KOPT-K1 (cell line): ENCODE data around the gene STMP1.

Source experiments
- H3K27ac ChIP-seq: fragments of 200-600 bp; sonication (generic); 2 replicates; pipeline ENCODE4 v1.5.1; 2016; ENCODE audit warnings: antibody characterized with exemption, mild to moderate bottlenecking, low read depth, low read length; ENCODE audit not compliant: poor library complexity, severe bottlenecking
- H3K36me3 ChIP-seq: fragments of 200-600 bp; sonication (generic); 2 replicates; pipeline ENCODE4 v1.5.1; 2017; ENCODE audit warnings: antibody characterized with exemption, mild to moderate bottlenecking, low read length, moderate library complexity; ENCODE audit not compliant: insufficient read depth
- H3K9me3 ChIP-seq: fragments of 200-600 bp; sonication (generic); 2 replicates; pipeline ENCODE4 v1.5.1; 2017; ENCODE audit warnings: antibody characterized with exemption, low read length, mild to moderate bottlenecking; ENCODE audit not compliant: insufficient read depth, poor library complexity, severe bottlenecking

STMP1 gene

DNA sequence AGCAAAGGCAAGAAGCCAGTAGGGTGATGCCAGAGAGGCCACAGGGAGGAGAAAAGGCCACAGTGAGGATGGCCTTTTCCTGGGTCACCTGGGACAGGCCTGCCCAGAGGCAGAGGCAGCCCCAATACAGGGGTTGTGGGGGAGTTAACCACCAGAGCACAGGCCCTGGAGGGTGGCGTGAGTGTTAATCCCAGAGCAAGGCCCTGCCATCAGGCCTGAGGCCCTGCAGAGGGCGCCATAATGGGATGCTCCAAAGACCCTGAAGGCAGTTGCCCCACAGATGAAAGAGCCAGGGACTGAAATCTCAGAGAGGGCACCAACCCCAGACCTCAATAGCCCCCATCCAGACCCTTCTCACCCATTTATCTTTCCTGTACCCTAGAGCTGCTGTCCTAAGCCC, 41.8 kb downstream of the STMP1 start:
- Histone ChIP-seq H3K9me3 (no peaks in the 10 kb centered on the region), H3K36me3 (no peaks in the 10 kb centered on the region), H3K27ac (no peak overlapping the region)

DNA sequence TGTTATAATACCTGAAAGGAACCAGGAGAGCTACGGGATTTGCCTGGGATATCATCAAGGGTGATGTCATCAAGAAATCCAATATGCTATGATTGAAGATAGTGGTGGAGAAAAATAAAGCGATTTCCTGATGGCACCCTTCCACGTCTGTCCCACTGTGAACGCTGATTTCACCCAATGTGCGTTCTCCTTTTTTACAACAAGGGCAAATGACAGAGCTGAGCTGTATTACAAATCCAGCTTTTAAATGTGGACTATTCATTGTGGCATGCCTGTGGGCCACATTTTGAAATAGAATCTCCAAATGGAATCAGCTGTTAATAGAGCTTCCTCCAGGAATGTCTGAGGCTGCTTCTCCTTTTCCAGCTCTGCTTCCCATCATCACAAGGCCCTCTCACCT, 42.4 kb downstream of the STMP1 start:
- Histone ChIP-seq H3K36me3 (no peaks in the 10 kb centered on the region), H3K27ac (no peak overlapping the region), H3K9me3 (no peaks in the 10 kb centered on the region)

DNA sequence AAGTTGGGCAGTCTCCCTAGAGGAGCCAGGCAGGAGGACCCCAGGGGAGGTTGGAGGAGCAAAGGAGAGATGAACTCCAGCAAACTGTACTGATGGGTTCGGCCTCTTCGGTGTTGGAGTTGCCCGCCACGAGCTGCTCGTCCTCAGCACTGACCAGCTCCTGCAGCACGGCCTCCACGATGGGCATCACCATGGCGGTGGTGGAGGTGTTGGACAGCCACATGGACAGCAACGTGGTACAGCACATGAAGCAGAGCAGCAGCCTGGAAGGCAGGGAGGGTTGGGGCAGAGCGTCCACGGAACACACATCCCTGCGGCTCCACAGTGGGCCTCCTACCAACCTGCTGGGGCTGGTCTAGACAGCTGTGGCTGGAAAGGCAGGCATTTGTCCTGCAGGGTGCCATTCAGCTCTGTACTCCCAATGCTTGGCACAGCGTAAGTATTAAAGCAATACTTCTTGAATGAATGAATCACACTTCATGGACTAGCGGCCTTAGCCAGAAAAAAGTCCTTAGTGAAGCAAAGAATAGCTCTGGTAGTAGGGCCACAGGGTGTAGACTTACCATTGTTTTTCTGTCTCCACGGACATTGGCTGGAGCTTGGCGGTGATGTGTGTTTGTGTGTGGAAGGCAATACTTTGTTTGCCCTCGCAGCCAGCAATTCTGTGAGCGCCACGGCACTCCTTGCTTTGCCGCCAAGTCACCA, 43.9 kb downstream of the STMP1 start:
- Histone ChIP-seq H3K36me3 (no peaks in the 10 kb centered on the region), H3K27ac (no peak overlapping the region), H3K9me3 (no peaks in the 10 kb centered on the region)

DNA sequence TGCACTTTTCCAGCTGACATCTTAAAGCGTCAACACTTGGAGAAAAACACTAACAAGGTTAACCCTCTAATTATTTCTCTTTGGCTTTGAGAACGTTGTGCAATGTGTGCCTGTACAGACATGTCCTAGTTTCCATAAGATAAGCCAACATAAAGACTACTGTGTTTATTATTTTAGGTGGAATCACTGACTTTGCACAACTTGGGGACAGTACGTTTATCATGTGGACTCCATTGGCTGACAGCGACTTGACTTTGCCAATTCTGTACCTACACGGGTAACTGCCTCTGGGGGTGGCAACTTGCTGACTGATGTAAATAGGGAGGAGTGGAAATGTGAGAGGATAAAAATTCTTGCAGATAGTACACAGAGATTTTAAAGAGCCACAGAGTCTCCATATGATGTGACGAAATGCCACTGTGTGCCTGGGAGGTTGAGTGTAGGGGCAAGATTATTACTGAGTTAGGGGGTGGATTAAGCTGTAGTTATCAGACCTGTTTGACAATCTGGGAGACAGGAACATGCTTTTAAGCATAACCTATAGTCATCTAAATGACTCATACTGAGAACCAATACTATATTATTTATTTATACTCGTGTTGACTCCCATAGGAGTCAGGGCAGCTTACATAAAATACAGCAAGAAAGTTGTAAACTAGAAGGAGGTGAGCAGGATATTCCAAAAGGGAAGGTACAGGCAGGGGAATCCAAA, 44.7 kb downstream of the STMP1 start:
- Histone ChIP-seq H3K9me3 (no peaks in the 10 kb centered on the region), H3K36me3 (no peaks in the 10 kb centered on the region), H3K27ac (no peak overlapping the region)

DNA sequence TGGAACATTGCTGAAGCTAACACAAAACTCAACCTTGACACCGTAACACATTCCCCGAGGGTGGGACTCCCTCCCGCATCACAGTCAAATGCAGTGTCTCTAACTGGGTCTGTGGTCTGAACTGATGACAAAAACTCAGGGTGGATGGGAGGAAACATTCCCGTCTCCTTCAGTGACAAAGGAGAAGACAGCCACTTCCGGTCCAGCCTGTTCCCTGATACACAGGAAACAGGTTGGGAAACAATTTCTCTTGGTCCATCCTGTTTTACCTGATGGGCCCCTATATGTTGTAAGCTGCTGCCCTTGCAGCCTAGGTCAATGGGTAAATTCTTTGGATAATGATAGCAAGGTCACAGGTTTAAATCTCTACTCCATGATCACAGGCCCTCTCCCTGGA, 45.3 kb downstream of the STMP1 start:
- Histone ChIP-seq H3K9me3 (no peaks in the 10 kb centered on the region), H3K27ac (no peak overlapping the region), H3K36me3 (no peaks in the 10 kb centered on the region)

DNA sequence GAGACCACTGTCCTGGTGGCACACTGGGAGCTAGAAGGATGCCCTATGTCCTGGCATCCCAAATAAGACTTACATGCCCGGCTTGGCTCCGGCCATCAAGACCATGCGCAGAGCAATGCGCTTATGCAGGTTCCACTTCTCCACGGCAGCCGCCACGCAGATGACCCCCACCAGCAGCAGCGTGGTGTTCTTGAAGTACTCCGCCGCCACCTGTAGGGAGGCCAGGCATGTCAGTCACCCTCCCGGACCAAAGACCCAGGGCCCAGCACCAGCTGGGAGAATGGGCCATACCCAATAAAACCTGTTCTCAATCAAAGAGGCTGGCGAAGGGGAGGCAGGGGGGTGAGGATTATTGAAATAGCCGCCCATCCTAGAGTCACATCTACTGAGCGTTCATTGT, 45.7 kb downstream of the STMP1 start:
- no peaks in the 10 kb centered on the region for H3K9me3 ChIP-seq
- H3K36me3 ChIP-seq, result no peaks in the 10 kb centered on the region
- H3K27ac ChIP-seq, result no peak overlapping the region

DNA sequence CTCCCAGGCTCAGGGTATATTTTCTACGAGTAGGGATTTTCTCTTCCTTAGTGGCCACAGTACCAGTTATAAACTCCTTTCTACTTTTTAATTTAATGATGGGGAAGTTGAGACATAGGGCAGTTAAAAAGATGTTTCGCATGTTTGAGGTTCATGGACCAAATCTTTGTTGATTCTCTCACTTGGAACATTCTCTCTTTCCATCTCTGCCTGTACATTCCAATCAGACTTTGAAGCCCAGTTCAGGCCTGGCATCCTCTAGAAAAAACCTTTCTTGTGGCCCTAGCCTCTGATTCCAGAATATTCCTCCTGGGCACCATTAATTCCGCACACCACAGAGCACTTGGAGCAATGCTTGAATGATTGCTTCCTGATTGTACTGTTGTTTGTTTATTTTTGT, 47.2 kb downstream of the STMP1 start:
- Histone ChIP-seq H3K27ac (no peak overlapping the region), H3K36me3 (no peaks in the 10 kb centered on the region), H3K9me3 (no peaks in the 10 kb centered on the region)

DNA sequence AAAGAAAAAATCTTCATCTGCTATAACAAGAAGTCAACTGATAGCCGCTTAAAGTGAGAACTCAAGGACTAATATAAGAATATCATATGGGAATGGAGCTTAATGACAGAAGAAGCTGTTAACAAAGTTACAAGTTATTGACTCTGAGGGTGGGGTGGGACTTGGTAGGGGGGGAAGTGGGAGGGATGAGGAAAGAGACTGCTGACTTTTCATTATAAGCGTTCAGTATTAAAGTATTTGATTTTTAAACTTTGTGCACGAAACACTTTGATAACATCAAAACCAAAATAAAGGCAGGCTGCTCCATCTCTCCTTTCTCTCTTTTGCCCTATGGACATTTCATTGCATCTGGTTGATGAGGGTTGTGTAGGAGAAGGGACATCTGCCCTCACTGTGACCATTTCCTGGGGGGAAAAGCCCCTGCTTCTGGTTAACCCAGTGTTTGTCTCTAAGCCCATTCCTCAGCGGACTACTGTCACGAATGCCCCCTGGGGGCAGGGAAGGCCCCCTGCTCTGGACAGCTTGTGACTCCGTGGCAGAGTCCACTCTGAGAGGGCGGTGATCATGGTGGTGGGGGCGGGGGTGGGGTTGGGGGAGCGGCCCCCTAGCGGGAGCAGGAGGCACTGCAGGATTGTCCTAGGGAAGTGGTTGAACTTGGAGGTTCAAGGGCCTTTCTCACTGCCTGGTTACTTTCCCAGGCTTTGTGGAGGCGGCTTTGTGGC, 48.3 kb downstream of the STMP1 start:
- Histone ChIP-seq H3K27ac (no peak overlapping the region), H3K9me3 (no peaks in the 10 kb centered on the region), H3K36me3 (no peaks in the 10 kb centered on the region)

DNA sequence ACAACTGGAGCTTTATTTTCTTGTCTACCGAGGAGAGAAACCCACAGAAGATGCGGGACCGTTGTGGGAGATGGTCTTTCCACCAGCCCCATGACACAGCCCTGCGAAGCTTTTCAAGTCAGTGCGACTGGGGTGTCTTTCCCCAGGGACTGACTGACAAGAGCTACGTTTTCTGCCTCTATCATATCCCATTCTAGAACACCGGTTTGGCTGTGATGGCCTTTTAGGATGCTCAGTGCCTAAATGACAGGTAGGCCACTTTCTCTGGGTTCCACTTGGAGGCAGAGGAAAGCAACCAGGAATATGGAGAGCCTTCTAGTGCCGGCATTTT, 48.8 kb downstream of the STMP1 start:
- Histone ChIP-seq H3K27ac (no peak overlapping the region), H3K9me3 (no peaks in the 10 kb centered on the region), H3K36me3 (no peaks in the 10 kb centered on the region)

DNA sequence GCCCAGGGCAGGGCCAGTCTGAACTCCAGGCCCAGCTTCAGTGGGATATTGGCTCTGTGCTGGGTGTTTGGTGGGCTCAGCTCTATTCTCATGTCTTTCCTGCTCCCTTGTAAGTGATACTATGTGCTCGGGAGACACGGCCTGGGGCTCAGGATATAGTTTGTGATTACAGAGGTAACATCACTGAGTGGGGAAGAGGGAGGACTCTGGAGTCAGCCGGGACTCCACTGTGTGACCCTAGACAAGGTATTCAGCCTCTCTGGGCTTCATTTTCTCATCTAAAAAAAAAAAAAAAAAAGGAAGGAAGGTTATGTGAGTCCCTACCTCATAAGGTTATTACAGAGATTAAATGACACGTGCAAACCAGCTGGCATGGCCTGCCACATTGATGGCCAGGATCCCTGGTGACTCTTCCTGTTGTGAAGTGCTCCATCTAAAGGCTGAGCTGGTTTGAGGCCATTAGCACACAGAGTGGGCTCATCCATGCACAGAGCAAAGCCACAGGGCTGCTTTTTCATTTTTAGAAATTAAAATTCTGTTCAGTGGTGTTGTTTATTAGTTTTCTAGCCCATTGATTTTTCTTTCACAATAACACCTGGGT, 50.0 kb downstream of the STMP1 start:
- H3K36me3 ChIP-seq, result no peaks in the 10 kb centered on the region
- H3K9me3 ChIP-seq, result no peaks in the 10 kb centered on the region
- no peak overlapping the region for H3K27ac ChIP-seq

DNA sequence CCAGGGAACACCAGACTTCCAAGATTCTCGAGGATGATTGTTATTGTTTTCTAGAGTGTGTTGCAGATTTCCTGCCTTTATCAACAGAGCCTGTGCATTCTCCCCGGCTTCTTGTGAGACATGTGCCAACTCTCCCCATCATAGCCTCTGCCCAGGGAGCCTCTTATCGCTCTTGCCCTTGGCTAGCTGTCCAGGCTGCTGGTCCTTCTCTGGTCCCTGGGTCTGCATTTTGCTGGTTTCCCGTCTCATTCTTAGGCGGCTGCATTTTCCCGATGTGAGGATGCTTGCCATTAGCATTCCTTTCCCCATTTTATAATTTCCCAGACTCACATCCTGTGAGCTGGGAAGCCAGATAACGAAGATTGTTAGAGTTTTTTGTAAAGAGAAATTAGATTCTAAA, 50.5 kb downstream of the STMP1 start:
- Histone ChIP-seq H3K27ac (no peak overlapping the region), H3K36me3 (no peaks in the 10 kb centered on the region), H3K9me3 (no peaks in the 10 kb centered on the region)

DNA sequence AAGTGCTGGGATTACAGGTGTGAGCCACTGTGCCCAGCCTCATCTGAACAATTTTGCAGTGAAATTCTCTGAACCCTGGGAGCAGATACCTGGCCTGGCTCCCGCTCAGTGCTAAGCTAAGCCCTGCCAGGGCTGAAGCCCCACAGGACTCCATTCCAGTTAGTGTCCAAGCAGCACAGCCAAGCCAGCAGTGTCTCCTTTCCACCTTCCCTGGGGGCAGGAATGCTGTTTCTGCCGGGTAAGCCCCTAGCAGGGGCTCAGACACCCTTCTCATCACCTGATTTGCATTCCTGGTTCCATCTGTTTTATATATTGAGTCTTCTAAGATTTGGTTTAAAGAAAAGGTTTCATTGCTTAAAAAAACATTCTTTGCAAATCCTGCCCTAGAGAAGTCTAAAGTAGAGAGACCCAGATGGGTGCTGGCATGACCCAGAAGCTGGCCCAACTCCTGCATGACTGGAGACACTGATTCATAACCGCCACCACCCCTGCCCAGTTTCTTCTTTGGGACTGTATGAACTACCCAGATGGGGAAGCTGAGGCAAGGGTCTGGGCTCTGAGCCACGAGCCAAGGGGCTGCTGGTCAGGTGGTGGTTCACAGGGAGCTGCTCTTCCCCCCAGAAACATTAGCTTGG, 51.6 kb downstream of the STMP1 start:
- H3K9me3 ChIP-seq, result no peaks in the 10 kb centered on the region
- no peak overlapping the region for H3K27ac ChIP-seq
- no peaks in the 10 kb centered on the region for H3K36me3 ChIP-seq

DNA sequence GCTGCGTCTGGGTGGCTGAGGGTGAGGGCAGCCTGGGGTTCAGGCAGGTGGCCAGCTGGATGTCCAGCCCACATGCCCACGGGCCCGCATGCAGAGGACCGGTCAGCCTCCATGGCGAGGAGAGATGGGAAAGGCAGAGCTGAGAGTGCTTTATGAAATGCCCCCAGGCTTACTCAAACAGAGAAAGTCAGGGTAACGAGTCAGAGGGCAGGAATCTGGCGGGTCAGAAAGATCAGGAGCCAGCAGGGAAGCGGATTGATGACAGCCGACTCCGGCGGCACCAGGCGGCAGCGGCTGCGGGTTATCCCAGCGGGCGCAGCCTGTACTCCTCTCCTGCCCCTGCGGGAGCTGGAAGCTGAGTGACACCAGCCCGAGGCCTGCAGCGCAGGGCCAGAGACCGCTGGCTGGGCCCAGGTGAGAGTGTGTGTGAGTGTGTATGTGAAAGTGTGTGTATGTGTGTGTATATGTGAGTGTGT, 52.3 kb downstream of the STMP1 start:
- Histone ChIP-seq H3K9me3 (no peaks in the 10 kb centered on the region), H3K27ac (no peak overlapping the region), H3K36me3 (no peaks in the 10 kb centered on the region)

DNA sequence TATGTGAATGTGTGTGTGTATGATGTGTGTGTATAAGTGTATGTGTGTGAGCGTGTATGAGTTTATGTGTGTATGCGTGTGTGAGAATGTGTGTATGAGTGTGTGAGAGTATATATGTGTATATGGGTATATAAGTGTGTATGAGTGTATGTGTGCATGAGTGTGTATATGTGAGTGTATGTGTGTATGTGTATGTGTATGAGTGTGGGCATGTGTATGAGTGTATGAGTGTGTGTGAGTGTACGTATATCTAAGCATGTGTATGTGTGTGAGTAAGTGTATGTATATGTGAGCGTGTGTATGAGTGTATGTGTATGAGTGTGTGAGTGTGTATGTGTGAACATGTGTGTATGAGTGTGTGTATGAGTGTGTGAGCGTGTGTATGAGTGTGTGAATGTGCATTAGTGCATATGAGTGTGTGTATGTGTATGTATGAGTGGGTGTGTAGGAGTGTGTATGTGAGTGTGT, 52.8 kb downstream of the STMP1 start:
- Histone ChIP-seq H3K9me3 (no peaks in the 10 kb centered on the region), H3K27ac (no peak overlapping the region)

DNA sequence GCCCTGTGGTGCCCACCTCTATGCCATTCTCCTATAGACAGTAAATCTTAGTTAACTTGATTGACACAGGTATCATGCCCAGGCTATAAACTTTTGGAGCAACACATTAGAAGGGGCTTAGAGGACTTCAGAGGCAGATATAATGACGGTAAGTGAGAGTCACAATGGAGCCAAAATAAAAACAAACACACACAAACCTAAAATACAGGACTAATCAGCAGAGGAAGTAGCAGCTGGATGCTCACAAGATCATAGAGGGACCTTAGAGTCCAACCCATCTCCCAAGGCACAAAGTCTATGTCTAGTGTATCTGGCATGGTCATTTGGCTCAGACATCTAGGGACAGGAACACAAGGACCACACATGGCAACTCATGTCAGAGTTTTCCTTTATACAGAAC, 53.4 kb downstream of the STMP1 start:
- Histone ChIP-seq H3K9me3 (no peaks in the 10 kb centered on the region), H3K36me3 (no peaks in the 10 kb centered on the region), H3K27ac (no peak overlapping the region)

More for the DNA sequence above, 52.8 kb downstream of the STMP1 start:
- no peaks in the 10 kb centered on the region for H3K36me3 ChIP-seq
